ENCODE data around the gene FGR.

- no peak for TF ChIP-seq EZH2phosphoT487 (IDR thresholded peaks at IDR 0.05; ENCODE audit: insufficient read depth, low read depth)
- TF ChIP-seq EZH2 (IDR thresholded peaks at IDR 0.05; ENCODE audit: insufficient read depth, poor library complexity, severe bottlenecking) = no peak
Observed at GRCh38 chr1:27615346-27616192, 19.4 kb downstream of the FGR start.

Data from GM23248 (cell line).